Stimulated activated CD4-positive, alpha-beta T cell treated with anti-CD3 and anti-CD28 coated beads, Interleukin-12 subunit alpha, Interleukin-12 subunit beta, amount 100 ng/mL, for 48 hours (primary cell): ENCODE data around the gene FKBP10.
"Not testable (repeated sequence)": the region's sequence is repeated elsewhere in the genome, so short reads cannot be mapped to it uniquely, and the experiment has no call there.

Experiments
- DNase-seq, 3 donors: peaks; one replicate each; pipeline ENCODE4 v3.0.0-alpha.2; 2020; ENCODE audit warnings: low read depth in 2 of 3, low spot score in 1 of 3

The FKBP10 gene

DNA sequence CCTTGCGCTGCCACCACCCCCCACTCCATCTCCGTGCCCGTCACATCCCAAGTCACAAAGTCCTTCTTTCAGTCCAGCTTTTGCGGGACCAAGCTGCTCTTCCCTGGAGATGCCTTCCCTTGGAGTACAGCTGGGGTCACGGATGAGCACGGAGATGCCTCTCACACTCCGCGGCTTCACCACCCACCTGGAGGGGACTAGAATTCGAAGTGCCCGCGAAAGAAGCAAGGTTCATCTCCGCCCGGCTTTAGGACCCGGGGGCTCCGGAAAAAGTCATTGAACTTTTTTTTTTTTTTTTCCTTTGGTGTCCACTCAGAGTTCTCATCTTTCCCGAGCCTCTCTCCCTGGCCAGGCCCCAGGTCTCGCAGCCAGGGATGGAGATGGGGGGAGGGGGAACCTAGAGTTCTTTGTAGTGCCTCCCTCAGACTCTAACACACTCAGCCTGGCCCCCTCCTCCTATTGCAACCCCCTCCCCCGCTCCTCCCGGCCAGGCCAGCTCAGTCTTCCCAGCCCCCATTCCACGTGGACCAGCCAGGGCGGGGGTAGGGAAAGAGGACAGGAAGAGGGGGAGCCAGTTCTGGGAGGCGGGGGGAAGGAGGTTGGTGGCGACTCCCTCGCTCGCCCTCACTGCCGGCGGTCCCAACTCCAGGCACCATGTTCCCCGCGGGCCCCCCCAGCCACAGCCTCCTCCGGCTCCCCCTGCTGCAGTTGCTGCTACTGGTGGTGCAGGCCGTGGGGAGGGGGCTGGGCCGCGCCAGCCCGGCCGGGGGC, at the start of gene FKBP10:
Gene FKBP10 (plus strand): TSS at position 624 of the 771 bp plus-strand sequence. CDS start 31 bp downstream, at position 655.
- peak in 1 of 3 donors; percentile 18 for DNase-seq

GRCh38 chr17:41763327-41763726, 49.5 kb upstream of the FKBP10 start:
- DNase-seq, result no peak

- DNase-seq, result no peak
Observed at GRCh38 chr17:41766135-41766534, 46.7 kb upstream of the FKBP10 start.

DNA sequence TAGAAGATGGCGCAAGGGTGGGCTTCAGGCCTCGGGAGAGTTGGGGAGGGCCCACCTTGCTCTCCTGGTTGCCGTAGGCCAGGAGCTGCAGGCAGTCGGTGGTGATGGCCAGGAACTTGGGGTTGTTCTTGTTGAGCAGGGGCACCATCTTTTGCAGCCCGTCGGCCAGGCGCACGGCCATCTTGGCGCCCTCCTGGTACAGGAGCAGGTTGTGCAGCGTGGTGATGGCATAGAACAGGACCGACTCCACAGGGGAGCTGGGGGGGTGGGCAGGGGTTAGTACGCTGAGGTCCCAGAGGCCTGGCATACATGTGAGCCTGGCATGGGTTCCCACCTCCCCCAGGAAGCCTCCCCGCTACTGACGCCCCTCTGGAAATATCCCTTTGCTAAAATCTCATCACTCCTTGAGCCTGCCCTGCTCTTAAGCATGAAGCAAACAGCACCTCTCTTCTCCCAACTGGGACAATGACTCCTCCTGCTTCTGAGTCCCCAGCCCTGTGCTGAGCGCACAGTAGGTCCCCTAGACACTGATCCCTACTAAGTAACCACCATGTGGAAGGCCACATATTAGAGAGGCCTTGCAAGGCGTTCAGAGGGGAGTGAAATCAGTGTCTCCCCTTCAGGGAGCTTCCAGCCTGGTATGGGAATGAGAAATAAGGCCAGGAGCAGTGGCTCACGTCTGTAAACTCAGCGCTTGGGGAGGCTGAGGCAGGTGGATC, 45.3 kb upstream of the FKBP10 start:
- no peak for DNase-seq

DNA sequence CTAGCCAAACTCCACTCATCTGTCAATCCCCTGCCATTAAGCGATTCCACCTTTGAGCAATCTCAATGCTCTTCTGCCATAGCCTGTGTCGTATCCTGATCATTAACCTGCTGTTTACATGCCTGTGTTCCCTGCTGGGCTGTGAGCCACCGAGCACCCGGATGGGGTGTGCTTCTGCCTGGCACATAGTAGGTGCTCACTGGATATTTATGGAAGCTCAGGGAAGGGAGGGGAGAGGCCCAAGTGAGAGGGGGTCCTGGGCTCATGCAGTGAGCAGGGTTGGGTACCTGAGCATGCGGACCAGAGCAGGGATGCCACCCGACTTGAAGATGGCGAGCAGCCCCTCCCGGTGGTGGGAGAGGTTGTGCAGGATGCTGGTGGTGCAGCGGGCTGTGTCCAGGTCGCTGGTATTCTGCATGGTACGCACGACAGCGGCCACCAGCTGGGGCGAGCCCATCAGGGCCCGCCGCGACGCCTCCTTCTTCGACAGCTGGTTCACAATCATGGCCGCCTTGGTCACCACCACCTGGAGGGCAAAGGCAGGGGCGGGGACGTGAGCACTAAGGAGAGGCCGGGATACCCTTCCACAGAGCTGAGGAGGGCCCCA, 44.0 kb upstream of the FKBP10 start:
- no peak for DNase-seq

DNA sequence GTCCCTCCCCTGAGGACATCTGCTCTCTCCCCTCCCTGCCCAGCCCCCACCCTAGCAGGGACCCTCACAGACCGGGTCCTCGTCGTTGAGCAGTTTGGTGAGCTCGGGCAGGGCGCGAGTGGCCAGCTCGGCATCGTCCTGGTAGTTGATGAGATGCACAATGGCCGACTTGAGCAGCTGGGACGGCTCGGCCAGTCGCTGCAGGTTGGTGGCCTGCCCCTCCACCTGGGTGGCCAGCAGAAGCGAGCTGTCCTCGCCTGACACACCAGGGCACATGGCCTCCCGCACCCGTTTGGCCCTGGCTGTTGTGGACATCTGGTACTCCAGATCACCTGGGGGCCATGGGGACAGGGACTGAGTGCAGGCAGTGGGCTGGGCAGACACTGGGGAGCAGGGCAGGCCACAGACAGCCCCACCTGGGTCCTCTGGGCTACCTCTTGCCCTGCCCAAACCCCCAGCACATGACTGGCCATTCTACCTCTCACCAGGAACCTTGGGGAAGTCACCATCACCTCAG, 43.4 kb upstream of the FKBP10 start:
- no peak for DNase-seq

GRCh38 chr17:41769985-41770384, 42.8 kb upstream of the FKBP10 start:
- DNase-seq, result no peak

DNA sequence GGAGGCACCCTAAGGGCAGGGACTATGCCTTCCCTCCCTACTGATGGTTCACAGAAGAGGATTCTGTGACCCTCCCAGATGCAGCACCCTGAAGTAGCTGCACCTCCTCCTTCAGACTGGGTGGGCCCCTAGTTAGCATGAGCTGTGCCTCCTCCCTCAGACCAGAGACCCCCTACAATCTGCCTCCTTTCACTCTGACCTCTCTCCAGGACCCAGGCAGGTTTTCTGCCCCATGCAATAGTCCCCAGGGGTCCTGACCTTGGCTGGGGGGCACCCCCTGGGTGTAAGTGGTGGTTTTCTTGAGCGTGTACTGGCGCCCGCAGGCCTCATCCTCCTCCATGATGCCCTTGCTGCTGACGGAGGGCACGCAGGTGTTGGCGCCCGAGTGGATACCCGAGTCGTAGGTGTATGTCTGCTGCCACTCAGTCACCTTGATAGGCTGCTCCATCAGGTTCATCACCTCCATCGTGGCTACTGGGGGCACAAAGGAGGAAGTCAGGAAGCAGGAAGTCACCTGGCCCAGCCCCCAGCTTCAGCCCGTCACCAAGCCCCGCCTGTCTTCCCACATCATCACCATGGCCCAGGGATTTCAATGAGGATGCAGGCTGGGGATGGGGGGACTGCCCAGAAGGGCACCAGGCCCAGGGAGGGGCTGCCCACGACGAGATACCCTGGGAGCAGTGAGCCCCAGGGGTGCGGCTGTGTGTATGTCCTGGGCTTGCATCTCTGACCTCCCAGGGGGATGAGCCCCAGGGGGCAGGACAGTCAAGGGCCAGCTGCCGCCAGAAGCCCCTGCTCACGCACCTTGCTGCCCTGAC, 41.2 kb upstream of the FKBP10 start:
- no peak for DNase-seq

GRCh38 chr17:41772218-41772585, 40.6 kb upstream of the FKBP10 start:
- DNase-seq, result no peak

GRCh38 chr17:41772586-41773189, 40.1 kb upstream of the FKBP10 start:
- DNase-seq, result no peak

GRCh38 chr17:41773190-41773588, 39.6 kb upstream of the FKBP10 start:
- no peak for DNase-seq

DNA sequence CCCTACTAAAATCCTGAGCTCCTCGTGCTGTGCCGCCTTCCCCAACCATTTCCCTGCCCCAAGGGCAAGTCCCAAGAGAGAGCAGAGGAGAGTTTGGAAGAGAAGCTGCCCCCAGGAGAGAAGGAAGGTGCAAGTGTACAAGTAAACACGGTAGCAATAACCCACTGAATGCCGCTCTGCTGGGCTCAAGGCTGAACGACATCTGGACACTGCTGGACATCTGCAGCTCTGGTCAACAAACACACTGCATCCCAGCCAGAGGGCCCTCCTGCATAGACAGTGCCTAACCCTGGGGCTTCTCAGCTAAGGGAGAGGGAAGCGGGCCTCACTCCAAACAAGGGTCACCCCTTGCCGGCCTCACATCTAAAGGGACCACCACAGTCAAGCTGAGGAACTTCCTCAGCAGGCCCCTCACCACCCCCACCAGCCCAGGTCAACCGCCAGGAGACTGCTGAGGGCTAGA, 39.0 kb upstream of the FKBP10 start:
- DNase-seq, result no peak

DNA sequence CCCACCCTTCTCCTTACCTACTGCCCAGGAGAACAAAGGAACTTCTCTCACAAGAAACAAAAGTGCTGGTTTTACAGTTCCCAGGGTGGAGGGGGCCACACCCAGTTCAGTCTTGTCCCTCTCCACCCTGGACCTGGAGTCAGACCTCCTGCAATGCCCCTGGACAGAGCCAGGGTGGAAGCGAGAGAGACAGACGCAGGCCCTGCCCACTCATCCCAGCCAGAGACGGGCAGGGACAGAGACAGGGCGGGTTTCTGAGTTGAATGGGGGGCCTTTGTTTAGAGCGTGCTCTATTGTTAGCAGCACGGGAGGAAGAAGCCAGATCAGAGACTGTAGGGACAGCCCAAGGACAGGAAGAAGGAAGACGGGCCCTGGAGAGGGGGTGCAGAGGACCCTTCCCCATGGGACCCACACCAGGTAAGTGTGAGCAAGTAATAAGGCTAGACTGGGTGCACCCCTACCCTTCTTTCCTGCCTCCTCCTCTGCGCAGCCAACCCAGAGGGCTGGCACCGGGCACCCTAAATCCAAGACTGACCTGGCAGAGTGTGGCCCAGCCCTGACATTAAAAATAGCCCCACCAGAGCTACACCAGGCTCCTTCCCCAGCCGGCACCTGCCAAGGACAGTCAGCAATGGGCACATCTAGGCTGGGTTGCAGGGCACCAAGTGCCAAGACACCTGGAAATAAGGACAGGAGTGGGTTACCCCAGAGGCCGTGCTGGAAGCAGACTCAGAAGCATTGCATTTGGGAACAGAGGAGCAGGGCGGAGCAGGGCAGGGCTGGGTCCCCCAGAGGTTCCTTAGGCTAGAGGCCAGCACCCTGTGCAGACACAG, 37.2 kb upstream of the FKBP10 start:
- no peak for DNase-seq

- DNase-seq, result not testable (repeated sequence)
Observed at GRCh38 chr17:41776262-41776900, 36.4 kb upstream of the FKBP10 start.

- DNase-seq, result no peak
Observed at GRCh38 chr17:41777157-41777573, 35.6 kb upstream of the FKBP10 start.

GRCh38 chr17:41777574-41778188, 35.1 kb upstream of the FKBP10 start:
- DNase-seq, result no peak

- DNase-seq, result no peak
Observed at GRCh38 chr17:41779954-41780353, 32.9 kb upstream of the FKBP10 start.

GRCh38 chr17:41781404-41782110, 31.2 kb upstream of the FKBP10 start:
- no peak for DNase-seq
